Activated naive CD8-positive, alpha-beta T cell treated with anti-CD3 and anti-CD28 coated beads for 36 hours (primary cell): Measurements from ENCODE around the gene YOD1. TPM values are rescaled to one million over a fixed set of nuclear protein-coding genes. Genes with fewer than 3 reads are reported as not detected.

ENCODE experiments used
- DNase-seq: peaks from one replicate; pipeline ENCODE4 v3.0.0; 2021
- H3K27ac Mint-ChIP-seq: one replicate; pipeline ENCODE4 v1.8.0; 2022; ENCODE audit warnings: mild to moderate bottlenecking, moderate library complexity, mixed read lengths
- H3K27me3 Mint-ChIP-seq: one replicate; pipeline ENCODE4 v1.8.0; 2022; ENCODE audit warnings: mild to moderate bottlenecking, mixed read lengths
- H3K36me3 Mint-ChIP-seq: one replicate; pipeline ENCODE4 v1.8.0; 2021; ENCODE audit warnings: mild to moderate bottlenecking, mixed read lengths
- H3K4me1 Mint-ChIP-seq: one replicate; pipeline ENCODE4 v1.8.0; 2021; ENCODE audit warnings: mixed read lengths
- H3K4me3 Mint-ChIP-seq: one replicate; pipeline ENCODE4 v1.8.0; 2022; ENCODE audit warnings: mild to moderate bottlenecking, moderate library complexity, mixed read lengths
- H3K9me3 Mint-ChIP-seq: one replicate; pipeline ENCODE4 v1.8.0; 2022; ENCODE audit warnings: mixed read lengths
- total RNA-seq, 2 experiments: library from RNA; stranded (reverse); gene quantifications; one replicate each; pipeline ENCODE4 v1.2.3, GENCODE V29; 2021

The YOD1 gene
- total RNA-seq, 2 experiments from 2014 or later: 10.8 to 10.9 TPM

DNA sequence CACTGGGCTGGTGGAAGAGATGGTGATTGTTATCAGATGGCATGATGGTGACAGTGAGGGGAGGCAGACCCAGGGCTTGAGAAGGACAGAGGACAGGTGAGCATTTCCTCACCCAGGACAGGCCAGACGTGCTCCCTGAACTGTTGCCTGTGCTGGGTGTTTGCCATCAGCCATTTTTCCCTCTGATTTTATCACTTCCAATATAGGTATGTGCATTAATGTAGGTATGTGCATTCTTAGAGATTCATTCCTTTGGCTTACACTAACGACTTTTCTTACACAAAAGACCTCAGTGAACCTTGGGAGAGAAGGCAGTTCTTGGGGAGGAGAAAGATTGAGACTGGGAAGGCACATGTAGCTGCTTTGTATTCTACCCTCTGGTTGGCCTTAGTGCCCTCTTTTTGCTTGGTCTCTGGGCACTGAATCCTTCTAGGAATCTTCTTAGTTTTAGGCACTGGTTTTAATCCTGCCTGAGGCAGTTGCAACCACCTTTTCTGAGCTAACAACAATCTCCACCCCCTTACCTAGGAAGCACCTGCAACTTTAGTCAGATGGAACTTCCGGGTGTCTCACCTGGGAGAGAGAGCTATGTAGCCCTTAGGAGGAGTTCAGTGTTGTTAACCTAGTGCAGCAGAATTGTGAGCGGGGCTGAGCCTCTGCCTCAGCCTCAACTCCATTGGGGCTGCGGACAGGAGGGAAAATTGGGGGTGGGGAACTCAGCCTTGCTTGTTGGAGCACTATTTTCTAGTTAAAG, 49.3 kb downstream of the YOD1 start:
- DNase-seq: no peak
- no peaks in the 10 kb centered on the region for H3K9me3 Mint-ChIP-seq
- no peaks in the 10 kb centered on the region for H3K4me1 Mint-ChIP-seq
- peaks cover 6% of the 10 kb centered on the region for H3K27me3 Mint-ChIP-seq
- H3K36me3 Mint-ChIP-seq: no peaks in the 10 kb centered on the region
- no peak overlapping the region for H3K4me3 Mint-ChIP-seq
- no peak overlapping the region for H3K27ac Mint-ChIP-seq

DNA sequence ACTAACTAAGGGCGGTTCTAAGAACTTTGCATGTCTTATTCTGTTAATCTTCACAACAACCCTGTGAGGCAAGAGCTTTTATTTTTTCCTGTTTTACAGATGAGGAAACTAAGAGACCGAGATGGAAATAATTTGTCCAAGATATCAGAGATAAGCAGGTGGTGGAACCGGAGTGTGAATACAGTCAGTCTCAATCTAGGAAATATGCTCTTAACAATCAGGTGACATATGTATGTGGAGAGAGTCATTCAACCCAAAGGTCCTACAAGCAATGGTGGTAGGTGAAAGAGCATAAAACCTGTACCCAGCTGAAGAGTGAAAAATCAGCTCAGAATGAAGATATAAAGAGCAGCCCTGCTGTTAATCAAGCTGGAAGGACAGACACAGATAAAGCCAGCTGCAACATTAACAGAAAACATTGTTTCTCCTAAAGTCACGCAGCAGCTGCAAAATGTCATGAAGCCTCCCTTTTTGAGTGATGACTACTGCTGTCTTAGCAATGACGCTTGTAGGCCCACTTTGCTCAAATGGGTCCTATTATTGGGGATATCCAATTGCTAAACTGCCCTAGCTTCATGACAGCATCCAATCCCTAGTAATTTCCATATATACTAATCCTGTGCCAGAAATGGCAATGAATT, 50.2 kb downstream of the YOD1 start:
- Mint-ChIP-seq H3K4me3 (no peak overlapping the region), H3K4me1 (no peaks in the 10 kb centered on the region), H3K36me3 (no peaks in the 10 kb centered on the region), H3K27me3 (peaks cover 8% of the 10 kb centered on the region), H3K27ac (no peak overlapping the region), H3K9me3 (no peaks in the 10 kb centered on the region)
- DNase-seq: no peak

DNA sequence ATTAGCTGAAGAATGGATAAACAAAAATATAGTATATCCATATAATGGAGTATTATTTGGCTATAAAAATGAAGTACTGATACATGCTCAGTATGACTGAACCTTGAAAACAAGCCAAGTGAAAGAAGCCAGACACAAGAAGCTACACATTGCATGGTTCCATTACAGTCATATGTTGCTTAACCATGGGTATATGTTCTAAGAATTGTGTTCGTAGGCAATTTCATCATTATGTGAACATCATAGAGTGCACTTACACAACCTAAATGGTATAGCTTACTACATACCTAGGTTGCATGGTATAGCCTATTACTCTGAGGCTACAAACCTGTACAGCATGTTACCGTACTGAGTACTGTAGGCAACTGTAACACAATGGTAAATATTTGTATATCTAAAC, 52.2 kb downstream of the YOD1 start:
- H3K4me1 Mint-ChIP-seq: no peaks in the 10 kb centered on the region
- no peaks in the 10 kb centered on the region for H3K36me3 Mint-ChIP-seq
- no peaks in the 10 kb centered on the region for H3K9me3 Mint-ChIP-seq
- no peak for DNase-seq
- peaks cover 11% of the 10 kb centered on the region for H3K27me3 Mint-ChIP-seq
- H3K27ac Mint-ChIP-seq: no peak overlapping the region
- H3K4me3 Mint-ChIP-seq: no peak overlapping the region

Other genes with a start within 250 kb of the YOD1 start
- gene IL20, start 185.6 kb downstream of the YOD1 start, total RNA-seq: not detected
- under 1 TPM; 0.54 to 0.72 TPM for gene IL24, start 153.8 kb downstream of the YOD1 start, total RNA-seq
- 10 to 100 TPM; 42.9 to 45.5 TPM for gene FCMR, start 129.3 kb downstream of the YOD1 start, total RNA-seq
- gene PIGR, start 104.7 kb downstream of the YOD1 start, total RNA-seq: under 1 TPM; 0.08 to 0.10 TPM
- gene FCAMR, start 80.7 kb downstream of the YOD1 start, total RNA-seq: not detected
- under 1 TPM in 1 of 2 experiments, not detected in 1; 0.08 TPM for gene C1orf116, start 18.5 kb downstream of the YOD1 start, total RNA-seq
- 1 to 10 TPM; 3.9 to 5.2 TPM for gene PFKFB2, start 2.1 kb upstream of the YOD1 start, total RNA-seq
- gene C4BPB, start 37.7 kb upstream of the YOD1 start, total RNA-seq: 1 to 10 TPM; 1.2 to 1.6 TPM
- not detected for gene C4BPA, start 53.0 kb upstream of the YOD1 start, total RNA-seq